HG02870 (cell line): ENCODE data around the gene BZW1.

Source experiments
- ATAC-seq: cut with Tn5 transposase; IDR thresholded peaks from one replicate; pipeline ENCODE4 v1.9.1; 2021; ENCODE audit warnings: mild to moderate bottlenecking, moderate library complexity; ENCODE audit not compliant: unreplicated experiment

BZW1 gene

DNA sequence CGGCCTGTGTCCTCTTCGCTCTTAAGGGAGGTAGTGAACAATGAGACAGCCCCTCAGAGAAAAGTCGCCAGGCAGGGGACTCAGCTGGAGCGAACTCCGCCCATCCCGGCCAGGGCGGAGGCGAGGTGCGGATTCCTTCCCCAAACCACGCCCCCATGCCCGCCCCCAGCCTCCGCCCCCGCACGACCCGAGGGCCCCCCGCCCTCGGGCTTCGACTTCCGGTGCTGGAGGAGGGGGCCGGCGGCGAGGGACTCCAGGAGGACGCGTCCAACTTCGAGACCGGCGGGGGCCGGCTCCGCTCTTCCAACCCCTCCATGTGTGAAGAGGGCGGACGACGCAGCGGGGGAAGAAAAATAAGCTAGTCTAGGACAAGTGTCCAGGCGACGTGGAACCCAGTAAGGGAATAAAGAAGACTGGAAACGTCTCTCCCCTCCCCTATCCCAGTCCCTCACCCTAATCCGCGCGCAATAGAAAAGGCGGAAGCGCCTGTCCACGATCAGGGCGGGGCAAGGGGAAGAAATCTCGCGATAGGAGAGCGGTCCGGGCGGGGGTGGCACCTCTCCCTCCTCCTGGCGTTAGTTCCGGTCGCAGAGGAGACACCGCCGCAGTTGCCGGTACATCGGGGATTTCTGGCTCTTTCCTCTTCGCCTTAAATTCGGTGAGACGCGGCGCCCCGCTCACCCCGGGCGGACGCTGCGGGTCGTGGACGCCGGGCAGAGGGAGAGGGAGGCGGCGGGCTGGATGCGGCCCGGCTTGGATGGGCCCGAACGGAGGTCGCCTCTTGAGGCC is at the start of gene BZW1:
BZW1 (plus strand) TSS at position 578 of the 789 bp plus-strand sequence. CDS start 1,308 bp downstream, outside the sequence.
- ATAC-seq, result peak; percentile 69

DNA sequence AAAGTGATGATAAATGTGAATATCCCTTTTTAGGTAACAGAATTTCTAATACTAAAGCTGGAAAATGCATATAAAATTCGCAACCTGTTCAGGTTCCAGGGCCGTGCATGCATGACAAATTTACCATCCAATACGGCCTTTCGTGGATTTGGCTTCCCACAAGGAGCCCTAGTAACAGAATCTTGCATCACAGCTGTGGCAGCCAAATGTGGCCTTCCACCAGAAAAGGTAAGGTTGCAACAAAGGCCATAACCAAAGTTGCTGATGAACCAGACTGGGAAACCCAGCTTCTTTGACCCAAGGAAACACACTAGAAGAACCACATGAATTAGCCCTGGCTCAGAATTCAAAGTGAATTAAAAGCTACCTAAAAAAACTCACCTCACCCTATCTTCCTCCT is 49.6 kb upstream of the BZW1 start:
- ATAC-seq, result no peak

DNA sequence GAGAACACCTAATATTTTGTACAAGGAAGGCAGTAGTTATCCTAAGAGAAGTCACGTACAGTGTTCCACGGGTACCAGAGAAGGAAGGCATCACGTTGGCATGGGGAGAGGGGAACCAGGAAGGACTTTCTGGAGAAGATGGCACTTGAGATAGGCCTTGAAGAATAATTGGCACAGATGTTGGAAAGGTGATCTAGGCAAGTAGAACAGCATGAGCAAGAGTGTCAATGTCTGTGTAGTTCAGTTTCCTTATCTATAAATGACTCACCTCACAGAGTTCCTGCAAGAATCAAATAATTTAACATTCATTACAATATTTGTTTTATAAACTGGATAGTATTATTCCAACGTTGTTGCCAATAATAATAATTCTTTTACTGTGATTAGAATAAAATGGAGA is 48.3 kb upstream of the BZW1 start:
- no peak for ATAC-seq

DNA sequence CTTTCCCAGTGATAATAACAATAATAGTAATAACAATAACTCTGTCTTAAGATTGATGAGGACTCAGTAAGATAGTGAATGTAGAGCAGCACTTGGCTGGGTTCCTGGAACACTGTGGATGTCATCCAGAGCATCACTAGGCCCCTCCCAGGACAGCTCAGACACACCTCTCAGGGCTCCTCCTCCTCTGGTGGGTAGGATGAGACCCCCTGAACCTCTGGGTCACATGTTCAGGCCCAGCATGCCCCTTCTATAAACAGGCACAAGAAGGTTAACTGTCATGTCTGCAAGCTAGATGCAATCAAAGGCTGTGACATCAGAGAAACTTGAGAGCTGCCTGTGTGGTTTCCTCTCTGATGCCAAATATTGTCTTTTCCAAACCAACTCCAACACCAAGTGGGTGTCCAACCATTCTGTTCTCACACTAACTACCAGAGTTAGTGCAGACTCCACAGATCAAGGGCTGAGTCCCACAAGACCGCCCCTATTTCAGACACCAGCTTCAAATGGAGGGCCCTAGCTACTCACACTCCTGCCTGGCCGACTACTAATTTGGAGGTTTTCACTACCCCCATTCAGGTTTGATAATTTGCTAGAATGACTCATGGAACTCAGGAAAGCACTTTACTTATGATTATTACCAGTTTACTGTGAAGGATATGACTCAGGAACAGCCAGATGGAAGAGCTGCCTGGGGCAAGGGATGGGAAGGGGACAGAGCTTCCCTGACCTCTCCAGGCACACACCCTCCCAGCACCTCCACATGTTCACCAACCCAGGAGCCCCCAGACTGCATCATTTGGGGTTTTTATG is 46.4 kb upstream of the BZW1 start:
- peak; percentile 67 for ATAC-seq

DNA sequence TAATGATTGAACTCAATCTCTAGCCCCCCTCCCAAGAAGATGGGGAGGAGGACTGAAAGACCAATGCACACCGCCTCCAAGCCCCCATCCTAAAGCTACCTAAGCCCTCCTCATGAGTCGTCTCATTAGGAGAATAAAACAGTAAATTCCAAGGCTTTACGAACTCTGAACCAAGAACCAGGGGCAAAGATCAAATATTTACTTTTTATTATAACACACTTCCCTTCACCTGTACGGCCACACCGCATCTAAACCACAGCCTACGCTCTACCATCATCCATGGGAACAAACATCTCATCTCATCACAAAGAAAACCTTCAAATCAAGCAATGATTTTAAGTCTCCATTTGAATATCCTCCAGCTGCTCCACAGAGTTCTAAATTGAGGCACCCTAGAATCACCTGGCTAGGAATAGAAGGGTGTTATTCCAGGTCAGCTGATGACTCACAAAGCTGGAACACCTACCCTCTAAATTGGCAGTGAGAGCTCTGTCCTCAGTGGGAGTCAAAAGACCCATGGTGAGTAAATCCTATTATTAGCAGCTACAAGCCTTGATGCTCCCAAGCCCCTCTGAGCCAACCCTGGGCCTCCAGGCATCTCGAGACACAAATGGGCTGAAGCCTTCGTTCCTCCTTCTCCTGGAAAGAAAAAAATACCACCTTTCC is 45.6 kb upstream of the BZW1 start:
- no peak for ATAC-seq

DNA sequence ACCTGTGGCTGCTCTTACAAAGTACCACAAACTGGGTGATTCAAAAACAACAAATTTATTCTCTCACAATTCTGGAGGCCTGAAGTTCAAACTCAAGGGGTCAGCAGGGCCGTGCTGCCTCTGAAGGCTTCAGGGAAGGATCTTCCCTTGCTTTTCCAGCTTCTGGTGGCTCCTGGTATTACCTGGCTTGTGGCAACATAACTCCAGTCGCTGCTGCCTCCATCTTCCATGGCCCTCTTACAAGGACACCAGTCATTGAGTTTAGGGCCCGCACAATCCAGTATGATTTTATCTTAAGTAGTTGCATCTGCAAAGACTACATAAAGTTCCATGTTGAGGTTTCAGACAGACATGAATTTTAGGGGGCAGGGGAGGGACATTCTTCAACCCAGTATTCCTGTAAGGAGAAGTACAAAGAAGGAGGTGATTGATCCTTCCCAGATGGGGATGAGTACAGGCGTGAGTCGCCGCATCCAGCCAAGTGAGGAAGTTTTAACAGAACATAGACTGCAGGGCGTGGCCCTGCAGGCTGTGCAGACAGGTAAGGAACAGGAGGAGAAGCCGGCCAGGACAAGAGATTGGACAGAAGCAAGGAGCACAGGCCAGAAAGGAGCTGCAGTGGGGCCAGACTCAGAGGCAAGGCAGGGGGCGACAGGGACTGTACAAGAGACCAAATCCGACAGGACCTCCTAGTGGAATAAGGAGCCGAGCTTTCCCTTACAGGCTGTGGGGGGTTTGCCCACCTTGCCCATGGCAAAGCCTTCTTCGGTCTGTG is 44.4 kb upstream of the BZW1 start:
- no peak for ATAC-seq

DNA sequence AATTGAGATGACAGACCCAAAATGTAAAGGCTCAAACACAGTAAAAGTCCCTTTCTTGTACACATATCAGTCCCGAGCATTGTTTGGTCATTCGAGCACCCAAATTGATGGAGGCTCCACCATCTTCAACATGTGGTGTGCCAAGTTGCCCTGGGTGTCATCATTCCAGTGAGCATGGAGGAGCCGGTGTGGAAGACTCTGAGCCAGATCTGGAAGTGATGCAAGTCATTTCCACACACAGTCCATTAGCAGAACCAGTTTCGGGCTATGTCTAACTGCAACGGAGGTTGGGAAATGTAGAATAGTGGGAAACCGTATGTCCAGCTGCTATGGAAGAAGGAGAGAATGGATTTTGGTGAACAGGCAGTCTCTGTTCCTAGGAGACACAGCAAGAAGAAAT is 40.9 kb upstream of the BZW1 start:
- ATAC-seq, result no peak

DNA sequence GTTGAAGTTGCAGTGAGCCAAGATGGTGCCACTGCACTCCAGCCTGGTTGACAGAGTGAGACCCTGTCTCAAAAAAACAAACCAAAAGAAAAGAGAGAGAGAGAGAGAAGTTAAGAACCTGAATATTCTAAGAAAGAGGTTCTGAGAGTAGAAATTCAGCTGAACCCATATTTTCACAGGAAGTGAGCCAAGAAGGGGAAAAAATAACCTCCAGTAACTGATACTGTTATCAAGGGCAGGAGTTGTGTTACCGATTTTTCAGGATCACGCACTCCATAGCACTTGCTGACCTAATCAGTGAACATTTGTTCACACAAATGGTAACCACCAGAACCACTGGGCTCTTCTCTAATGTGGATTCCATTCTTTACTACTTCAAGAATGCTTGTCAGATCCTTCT is 39.1 kb upstream of the BZW1 start:
- ATAC-seq, result no peak

DNA sequence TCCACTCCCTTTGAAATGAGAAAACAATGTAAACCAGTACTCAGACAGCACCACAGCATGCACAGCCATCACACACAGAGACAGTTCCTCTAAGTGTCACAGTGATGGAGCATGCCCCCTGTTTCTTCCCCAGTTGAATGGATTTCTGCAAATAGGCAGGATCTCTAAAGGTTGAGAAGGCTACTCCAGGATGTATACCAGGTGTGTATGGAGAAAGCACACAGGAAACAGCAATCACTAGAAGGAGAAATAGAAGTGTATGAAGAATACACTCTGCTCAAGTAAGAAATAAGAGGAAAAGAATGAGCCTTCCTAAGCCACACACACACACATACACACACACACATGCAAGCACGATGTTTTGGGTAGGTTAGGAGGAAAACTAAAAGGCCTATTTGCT is 38.6 kb upstream of the BZW1 start:
- ATAC-seq, result no peak

DNA sequence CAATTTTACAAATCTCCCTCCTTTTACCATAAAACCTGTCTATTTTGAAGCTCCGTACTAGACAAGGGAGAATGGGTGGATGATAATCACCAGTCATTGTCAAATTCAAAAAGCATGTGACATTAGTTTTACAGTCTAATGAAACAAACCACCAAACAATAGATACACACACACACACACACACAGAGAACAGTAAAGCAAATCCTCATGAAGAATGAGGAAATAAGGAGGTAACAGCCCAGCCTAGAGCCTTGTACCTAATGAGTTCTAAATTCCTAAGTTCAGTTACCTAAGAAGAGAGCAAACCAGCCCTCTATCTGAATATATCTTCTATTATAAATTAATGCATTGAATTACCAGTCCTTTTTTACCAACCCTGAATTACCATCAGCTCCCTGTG is 36.8 kb upstream of the BZW1 start:
- no peak for ATAC-seq

DNA sequence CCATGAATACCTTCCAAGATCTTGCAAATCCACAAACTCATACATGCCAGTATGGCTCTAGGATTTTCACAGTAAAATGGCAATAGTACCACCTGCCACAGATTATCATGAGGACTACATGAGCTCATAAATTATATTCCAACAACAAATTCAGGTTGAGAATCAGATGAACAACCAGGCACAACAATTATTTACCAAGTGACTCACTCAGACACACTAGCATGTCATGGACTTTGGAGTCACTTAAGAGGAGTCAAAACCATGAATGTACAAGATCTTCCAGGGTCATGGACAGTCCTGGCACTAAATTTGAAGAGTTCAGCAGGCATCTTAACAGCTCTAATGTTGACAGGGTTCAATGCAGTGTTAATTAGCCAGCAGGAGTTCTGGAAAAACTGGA is 34.4 kb upstream of the BZW1 start:
- no peak for ATAC-seq

DNA sequence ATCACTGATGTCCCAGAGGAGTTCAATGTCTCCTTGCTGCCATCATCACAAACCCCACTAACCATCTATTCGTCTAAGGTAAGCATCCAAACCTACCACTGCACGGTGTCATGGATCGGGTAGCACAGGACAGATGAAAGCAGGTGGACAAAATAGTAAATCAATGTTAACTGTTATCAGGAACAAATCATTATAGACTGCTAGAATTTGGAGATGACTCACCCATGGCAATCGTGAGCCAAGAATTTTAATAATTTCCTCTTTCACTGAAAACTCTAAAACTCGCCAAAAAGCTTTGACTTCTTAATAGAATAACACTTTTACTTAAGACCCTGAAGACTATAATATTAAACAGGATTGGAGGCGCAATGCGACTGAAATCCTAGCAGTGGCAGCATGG is 33.7 kb upstream of the BZW1 start:
- ATAC-seq, result no peak

DNA sequence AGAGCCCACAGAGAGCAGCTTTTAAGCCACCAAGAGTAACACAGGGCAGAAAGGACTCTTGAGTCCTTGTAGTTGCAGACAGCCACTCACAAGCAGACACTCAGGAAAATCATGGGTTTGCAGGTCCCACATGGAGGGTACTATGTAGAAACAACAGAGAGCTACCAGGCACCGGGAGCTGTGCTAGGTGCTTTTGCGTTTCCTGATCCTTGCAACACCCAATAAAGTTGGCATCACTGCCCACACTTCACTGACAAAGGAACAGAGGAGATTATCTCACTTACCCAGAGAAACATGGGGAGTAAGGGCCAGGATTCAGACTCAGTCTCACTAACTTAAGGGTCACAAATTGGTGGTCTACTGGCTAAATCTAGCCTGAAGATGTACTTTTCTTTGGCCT is 32.5 kb upstream of the BZW1 start:
- ATAC-seq, result no peak

DNA sequence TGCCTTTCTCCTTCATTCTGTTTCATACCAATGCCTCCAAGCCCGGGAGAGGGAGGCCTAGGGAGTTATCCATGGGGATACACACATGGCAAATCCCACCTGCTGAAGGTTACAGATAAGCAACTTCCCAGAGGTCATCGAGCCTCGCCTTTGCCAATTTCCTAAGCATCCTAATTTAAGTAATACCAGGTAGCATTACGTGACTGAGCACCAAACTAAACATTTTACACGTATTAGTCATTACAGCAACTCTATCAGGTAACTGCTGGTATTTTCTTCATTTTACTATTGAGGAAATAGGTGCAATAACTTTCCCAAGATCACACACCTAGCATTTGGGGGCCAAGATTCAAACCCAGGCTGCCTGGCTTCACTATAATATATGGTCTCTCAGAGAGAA is 30.1 kb upstream of the BZW1 start:
- no peak for ATAC-seq

DNA sequence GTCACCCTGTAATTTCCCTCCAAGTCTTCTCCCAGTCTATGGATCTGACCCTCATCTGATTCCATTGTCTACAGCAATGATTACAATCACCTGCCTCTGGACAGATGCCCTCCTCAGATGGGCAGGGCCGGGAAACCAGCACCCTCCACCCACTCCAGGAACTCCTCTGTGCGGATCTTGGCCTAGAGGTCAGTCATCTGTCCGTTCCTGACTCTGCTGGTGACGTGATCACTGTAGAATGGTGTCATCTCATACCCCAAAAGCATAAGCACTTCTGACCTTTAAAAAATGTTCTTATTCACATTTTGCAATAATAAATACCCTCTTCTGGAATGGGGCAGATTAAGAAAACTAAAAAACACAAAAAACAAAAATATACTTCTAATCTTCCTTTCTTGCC is 29.5 kb upstream of the BZW1 start:
- ATAC-seq, result no peak

DNA sequence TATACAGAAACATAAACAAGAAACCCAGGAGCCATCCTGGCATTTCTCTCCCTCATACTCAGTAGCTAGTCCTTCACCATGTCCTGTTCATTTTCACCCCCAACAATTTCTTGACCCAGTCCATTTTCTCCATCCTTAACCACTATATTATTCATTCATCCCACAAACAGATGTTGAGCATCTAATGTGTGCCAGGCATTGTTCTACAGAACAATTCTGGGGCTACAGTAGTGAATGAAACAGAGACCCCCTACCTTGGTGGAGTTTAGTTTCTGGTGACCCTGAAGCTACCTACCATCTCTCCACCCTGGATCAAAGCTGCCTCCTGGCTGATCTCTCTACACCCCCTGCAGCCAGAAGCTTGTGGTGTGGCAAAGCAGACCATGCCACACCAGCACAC is 27.5 kb upstream of the BZW1 start:
- ATAC-seq, result no peak

DNA sequence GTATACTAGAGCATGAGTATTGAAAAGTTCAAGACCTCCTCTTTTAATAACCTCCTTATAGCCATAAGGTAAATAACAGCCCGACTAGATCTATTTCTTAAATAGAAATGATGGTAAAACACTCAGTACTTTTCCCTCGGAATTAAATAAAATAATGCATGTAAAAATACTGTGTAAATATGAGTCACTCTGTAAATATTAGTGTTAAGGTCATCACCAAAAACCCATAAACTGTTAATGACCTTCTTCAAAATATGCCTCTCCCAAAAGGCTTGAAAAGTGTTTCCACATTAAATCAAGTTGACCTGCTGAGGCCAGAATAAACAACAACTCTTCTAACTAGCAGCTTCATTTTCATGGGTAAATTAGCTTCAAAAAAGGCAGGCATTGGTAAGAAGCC is 25.3 kb upstream of the BZW1 start:
- no peak for ATAC-seq

DNA sequence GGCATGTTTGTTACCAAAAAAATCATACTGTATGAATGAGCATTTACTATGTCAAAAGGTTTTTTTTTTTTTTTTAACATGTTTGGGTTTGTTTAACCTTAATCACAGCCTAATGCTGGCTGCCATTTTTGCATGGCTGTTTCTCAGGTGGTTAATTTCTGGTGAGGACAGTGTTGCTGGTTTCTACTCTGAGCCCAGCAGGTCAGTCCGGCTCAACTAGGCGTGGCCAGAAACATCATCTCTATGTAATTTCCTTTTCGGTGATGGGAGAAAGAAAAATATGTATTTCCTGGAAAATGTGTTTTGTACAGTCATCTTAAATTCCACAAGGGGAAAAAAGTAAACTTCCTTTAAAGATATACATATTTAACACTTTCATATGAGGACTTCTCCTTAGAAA is 24.9 kb upstream of the BZW1 start:
- ATAC-seq, result no peak

DNA sequence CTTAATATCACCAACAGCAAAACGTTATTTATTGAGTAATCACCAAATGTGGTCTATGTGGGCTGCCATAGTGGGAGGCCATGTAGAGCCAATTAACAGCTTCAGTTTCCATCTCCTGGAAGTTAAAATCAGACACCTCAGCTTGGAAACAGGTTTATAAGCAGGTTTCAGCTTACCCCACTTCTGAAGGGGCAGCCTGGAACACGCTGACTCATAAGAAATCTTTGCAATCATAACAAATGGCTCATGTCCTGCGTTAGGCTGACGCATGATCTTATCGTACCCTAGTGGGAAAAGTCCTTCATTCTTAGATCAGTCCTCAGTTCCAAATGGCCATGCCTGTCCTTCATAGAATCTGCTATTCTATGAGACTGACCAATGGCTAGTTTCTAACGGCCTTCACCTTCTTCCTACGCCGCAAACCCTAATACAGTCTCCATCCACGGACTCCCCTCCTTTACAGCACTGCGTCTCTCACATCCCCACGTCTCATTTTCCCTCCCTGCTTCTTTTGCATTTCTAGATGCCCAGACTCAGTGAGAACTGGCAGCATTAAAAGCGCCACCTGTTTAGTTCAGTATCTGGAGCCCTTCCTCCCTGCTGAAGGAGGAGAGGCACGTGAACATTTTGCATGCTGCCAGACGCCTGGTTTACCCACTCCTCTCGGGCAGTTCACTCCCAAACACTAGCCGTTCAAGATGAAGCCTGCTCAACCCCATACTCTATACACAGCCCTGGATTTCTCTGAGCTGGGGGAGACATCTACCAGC is 24.2 kb upstream of the BZW1 start:
- ATAC-seq, result no peak

DNA sequence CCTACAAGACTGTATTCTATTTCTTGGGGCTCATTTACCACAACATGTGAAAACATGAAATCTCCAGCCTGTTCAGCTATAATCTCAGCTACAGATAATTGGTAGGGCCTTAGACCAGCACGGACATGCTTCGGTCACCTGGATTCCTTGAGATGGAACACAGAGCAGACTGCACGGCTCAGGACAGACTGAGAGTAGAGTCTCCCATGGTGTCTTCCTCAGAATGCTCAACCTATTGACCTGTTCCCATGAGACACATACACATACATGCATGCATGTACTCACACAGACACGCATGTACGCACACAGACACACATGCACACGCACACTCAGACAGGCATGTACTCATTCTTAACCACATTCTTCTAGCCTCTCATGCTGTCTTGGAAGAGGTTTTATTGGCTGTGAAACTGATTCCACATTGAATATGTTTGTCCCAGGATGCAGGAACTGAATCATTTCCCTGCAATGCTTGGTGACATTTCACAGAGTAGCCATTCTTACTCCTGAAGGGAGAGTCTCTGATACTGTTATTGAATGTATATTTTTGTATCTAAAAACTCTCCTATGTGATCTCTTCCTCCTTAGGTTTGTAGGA is 23.5 kb upstream of the BZW1 start:
- no peak for ATAC-seq
